ENCODE results near the gene POLR2I.
"Not testable (repeated sequence)": the region's sequence is repeated elsewhere in the genome, so short reads cannot be mapped to it uniquely, and the experiment has no call there.

The POLR2I gene

DNA sequence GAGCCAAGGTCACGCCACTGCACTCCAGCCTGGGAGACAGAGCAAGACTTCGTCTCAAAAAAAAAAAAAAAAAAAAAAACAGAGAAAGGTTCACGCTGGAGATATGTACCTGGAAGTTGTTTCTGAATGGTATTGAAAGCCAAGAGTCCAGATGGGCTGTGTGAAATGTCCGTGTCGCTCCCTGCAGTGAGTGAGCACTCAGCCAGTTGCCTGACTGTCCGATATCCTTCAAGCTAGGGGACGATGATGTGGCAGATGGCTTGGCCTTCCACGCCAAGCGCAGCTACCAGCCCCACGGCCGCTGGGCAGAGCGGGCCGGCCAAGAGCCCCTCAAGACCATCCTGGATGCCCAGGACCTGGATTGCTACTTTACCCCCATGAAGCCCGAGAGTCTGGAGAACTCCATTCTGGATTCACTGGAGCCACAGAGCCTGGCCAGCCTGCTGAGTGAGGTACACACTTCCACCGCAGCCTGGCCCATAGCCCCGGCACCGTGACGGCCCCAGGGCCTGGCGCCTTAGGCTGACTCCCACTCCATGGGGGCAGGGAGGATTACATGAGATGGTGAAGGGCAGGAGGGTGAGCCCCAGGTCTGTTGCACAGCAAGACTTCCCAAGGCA lies 15.4 kb downstream of the POLR2I start:
- no peak for DNase-seq

DNA sequence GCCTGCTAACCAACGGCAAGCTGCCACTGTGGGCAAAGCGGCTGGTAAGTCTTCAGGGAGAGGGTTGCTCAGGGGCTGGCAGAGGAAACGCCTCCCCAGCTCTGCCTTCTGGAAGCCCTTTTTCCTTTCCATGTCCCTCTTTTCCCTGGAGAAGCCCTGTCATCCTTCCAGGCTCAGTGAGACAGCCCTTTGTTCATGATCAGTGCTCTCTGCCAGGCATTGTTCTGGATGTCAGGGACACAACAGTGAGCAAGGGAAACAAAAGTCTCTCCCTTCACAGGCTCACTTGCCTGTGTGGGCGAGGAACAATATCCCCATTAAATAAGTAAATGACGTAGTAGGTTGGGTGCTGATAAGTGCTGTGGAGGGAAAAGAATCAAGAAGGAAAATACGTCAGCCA lies 17.6 kb downstream of the POLR2I start:
- no peak for DNase-seq

GRCh38 chr19:36093687-36094086 lies 21.0 kb downstream of the POLR2I start:
- no peak for DNase-seq

- no peak for DNase-seq
These were observed 21.5 kb downstream of the POLR2I start for GRCh38 chr19:36093146-36093662.

- DNase-seq: no peak
These were observed 22.1 kb downstream of the POLR2I start for GRCh38 chr19:36092566-36092965.

GRCh38 chr19:36090910-36091695 lies 23.6 kb downstream of the POLR2I start:
- DNase-seq: no peak

DNA sequence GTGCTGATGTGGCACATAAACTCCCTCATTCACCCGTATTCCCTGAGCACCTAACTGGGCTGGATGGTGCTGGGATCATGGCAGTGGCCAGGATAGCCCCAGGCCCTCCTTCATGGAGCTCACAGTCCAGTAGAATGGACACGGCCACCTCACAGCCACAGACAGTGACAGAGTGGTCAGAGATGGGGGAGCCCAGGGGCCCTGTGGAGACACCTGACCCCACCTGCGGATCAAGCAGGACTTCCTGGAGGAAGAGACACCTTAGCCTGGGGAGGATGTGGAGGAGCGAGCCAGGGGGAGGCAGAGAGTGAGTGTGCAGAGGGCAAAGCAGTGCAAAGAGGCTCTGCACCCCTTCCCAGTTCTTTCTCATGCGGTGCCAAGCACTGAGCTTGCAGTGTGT lies 24.8 kb downstream of the POLR2I start:
- no peak for DNase-seq

GRCh38 chr19:36086326-36086725 lies 28.3 kb downstream of the POLR2I start:
- DNase-seq: no peak

DNA sequence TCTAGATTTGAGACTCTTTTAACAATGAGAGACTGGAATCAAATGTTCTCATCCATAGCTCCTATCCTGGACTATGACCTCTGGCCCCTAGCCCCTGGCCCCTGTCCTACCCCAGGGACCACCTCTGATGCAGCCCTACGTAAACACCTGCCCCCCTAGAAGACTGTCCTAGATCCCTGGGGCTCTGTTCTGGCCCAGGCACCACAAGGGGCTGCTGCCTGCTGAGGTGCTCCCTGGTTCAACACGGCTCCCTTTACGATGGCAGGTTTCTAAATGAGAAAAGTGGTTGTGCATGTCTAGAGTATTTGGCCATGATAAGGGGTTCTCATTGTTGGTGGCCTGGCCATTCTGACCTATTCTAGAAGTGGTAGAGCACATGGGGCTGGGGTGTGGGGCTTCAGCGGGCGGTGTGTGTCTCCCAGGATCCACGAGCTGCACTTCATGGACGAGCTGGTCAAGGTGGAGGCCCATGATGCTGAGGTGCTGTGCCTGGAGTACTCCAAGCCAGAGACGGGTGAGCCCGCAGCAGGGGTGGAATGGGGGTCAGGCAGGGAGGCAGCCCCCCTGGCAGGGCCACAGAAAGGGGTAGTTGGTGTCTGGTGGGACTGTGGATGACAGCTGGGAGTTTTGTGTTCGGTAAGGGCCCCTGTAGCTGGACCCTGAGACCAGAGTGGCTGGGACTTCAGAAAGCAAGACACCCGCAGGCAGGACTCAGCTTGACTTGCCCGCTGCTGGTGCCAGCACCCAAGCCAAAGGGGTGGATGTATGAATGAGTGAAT lies 30.3 kb downstream of the POLR2I start:
- no peak for DNase-seq

GRCh38 chr19:36082916-36083315 lies 31.8 kb downstream of the POLR2I start:
- DNase-seq: no peak

DNA sequence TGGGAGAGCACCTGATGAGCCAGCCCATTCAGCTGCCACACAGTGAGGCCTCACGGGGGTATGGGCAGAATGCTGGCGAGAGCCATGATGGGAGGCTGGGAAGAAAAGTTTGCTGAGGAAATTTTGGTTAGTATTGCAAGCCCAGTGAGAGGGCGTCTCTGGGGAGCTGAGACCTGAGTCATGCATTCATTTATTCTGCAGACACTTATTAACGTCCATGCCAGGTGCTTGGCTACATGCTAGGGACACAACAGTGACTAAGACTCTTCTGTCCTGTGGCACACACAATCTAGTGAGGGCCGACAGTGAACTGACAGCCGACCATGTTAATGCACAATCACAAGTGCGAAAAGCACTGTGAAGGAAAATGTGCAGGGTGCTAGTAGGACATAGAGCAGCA lies 32.8 kb downstream of the POLR2I start:
- DNase-seq: no peak

DNA sequence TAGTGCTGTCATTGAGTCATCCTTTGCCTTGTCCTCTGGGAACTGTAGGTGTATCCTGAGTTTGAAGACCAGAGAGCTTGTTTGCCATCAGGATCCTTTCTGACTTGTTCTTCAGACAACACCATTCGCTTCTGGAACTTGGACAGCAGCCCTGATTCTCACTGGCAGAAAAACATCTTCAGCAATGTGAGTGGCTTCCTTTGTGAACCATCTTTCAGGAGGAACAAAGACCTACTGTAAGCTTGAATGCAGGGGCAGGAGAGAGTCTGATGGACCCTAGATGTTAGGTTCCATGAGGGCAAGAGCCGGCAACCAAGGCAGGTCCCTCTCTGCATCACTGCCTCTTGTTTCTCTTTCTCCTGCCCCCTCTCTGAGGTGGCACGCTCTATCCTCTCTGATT lies 33.3 kb downstream of the POLR2I start:
- DNase-seq: no peak

- DNase-seq: no peak
These were observed 35.2 kb downstream of the POLR2I start for GRCh38 chr19:36079389-36079945.

GRCh38 chr19:36073121-36073876 lies 41.4 kb downstream of the POLR2I start:
- DNase-seq: no peak

DNA sequence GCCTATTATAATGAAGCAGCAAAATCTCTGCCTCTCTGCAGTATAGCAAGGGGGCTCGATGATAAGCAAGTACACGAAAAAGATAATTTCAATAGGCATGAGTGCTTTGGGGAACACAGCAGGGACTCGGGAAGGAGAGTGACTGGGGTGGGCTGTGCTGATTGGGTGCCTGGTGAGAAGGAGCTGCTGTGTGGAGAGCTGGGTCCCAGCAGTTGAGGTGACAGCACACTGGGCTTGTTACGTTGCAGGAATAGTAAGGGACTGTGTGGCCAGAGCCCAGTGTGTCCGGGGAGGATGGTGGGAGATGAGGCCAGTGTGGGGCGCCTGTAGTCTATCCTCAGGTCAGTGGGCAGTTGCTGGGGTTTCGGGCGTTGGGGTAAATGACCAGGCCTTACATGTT lies 42.6 kb downstream of the POLR2I start:
- no peak for DNase-seq

DNA sequence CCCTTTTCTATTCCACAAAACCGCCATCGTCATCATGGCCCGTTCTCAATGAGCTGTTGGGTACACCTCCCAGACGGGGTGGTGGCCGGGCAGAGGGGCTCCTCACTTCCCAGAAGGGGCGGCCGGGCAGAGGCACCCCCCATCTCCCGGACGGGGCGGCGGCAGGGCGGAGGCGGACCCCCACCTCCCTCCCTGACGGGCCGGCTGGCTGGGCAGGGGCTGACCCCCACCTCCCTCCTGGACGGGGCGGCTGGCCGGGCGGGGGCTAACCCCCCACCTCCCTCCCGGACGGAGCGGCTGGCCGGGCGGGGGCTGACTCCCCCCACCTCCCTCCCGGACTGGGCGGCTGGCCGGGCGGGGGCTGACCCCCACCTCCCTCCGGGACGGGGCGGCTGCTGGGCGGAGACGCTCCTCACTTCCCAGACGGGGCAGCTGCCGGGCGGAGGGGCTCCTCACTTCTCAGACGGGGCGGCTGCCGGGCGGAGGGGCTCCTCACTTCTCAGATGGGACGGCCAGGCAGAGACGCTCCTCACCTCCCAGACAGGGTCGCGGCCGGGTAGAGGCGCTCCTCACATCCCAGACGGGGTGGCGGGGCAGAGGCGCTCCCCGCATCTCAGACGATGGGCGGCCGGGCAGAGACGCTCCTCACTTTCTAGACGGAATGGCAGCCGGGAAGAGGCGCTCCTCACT lies 45.7 kb downstream of the POLR2I start:
- not testable (repeated sequence) for DNase-seq

DNA sequence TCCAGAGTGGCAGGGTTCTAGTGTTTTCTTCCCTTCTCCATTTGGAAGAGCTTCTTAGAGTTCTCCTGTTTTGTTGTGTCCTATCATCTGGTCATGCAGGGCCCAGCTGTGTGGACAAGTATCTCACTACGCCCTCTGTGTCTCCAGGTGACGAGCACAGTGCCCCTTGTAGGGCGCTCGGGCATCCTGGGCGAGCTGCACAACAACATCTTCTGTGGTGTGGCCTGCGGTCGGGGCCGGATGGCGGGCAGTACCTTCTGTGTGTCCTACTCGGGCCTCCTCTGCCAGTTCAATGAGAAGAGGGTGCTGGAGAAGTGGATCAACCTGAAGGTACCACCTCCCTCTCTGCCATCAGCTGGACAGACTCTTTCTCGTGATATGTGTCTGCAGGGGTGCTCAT lies 47.0 kb downstream of the POLR2I start:
- DNase-seq: no peak

GRCh38 chr19:36064826-36065225 lies 49.8 kb downstream of the POLR2I start:
- DNase-seq: no peak

All from AML-193 (cell line).